Gastroesophageal sphincter (tissue), 3 donors: ENCODE results near the gene ECSIT.

ENCODE experiments used
- CTCF ChIP-seq, 4 experiments: fragments of 200-600 bp in 2 of 4; fragments of 450-650 bp in 2 of 4; sonication (generic) in 1 of 4; IDR thresholded peaks; one replicate each; pipeline ENCODE4 v1.5.1; 2017 to 2019; ENCODE audit warnings: antibody characterized with exemption in 4 of 4, mild to moderate bottlenecking in 2 of 4, moderate library complexity in 2 of 4
- POLR2AphosphoS5 ChIP-seq: sonication (generic); formaldehyde crosslinking; IDR thresholded peaks from one replicate; pipeline ENCODE4 v1.6.1; 2017; ENCODE audit warnings: antibody characterized with exemption

DNA sequence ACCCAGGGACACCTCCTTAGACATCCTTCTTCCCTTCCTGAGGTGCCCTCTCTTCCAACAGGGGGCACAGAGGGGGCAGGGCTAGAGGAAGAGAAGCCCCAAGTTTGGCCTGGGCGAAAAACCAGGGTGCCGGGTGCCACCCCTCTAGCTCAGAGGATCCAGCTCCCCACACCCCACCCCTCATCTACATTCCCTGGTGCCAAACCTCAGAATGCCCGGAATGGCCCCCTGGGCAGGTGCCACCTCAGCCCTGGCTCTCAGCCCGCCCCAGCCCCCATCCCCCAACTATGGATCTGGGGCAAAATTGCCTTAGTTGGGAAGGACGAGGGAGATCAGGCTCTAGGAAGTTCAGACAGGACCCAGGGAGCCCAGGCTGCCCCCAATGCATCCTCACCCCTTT lies 11.7 kb upstream of the ECSIT start:
- TF ChIP-seq CTCF (IDR thresholded peaks at IDR 0.05) (no peak), POLR2AphosphoS5 (no peak)
